Common myeloid progenitor, CD34-positive (primary cell): ENCODE data around the gene NUDT6.

Experiments
- CTCF ChIA-PET: fragments of 350-600 bp; sonication (Branson Sonifier 250); formaldehyde crosslinking; loops from one replicate; lab custom pipeline; 2021; ENCODE audit warnings: antibody characterized with exemption; lab: Charles Lee
- POLR2A ChIA-PET: fragments of 350-600 bp; sonication (Branson Sonifier 250); formaldehyde crosslinking; loops from one replicate; lab custom pipeline; 2021; ENCODE audit warnings: antibody characterized with exemption; lab: Charles Lee
- DNase-seq, 3 donors: peaks; one replicate each; pipeline versions ENCODE4 v3.0.0 to v3.0.0-alpha.2; 2013
- H3K27ac ChIP-seq, 2 experiments: 1 replicate in 1 of 2; 2 replicates in 1 of 2; pipeline ENCODE4 v1.7.0; 2013; ENCODE audit warnings: inconsistent platforms in 2 of 2, low read length in 2 of 2, mild to moderate bottlenecking in 2 of 2, low read depth in 1 of 2, moderate library complexity in 1 of 2; ENCODE audit not compliant: severe bottlenecking in 2 of 2, insufficient read depth in 1 of 2, poor library complexity in 1 of 2
- H3K27me3 ChIP-seq, 5 experiments: replicated peaks in 2 of 5; 1 replicate in 3 of 5; 2 replicates in 2 of 5; pipeline versions ENCODE4 v1.6.1 to v1.7.0; 2013; ENCODE audit warnings: low read length in 4 of 5, mild to moderate bottlenecking in 2 of 5, moderate library complexity in 2 of 5, inconsistent platforms in 1 of 5; ENCODE audit not compliant: insufficient read depth in 5 of 5, control insufficient read depth in 4 of 5
- H3K36me3 ChIP-seq, 4 experiments: 1 replicate in 2 of 4; 2 replicates in 2 of 4; pipeline versions ENCODE4 v1.6.1 to v1.7.0; 2013; ENCODE audit warnings: low read length in 3 of 4, control low read depth in 1 of 4, mild to moderate bottlenecking in 1 of 4; ENCODE audit not compliant: control insufficient read depth in 4 of 4, insufficient read depth in 4 of 4
- H3K4me1 ChIP-seq, 4 experiments: 1 replicate in 3 of 4; 2 replicates in 1 of 4; pipeline versions ENCODE4 v1.6.1 to v1.7.1; 2013; ENCODE audit warnings: low read length in 3 of 4, mild to moderate bottlenecking in 3 of 4, control low read depth in 1 of 4, inconsistent platforms in 1 of 4, moderate library complexity in 1 of 4; ENCODE audit not compliant: control insufficient read depth in 4 of 4, insufficient read depth in 4 of 4; ENCODE audit errors: control extremely low read depth in 1 of 4
- H3K4me3 ChIP-seq, 7 experiments: 1 replicate in 4 of 7; 2 replicates in 3 of 7; pipeline versions ENCODE4 v1.5.1 to v1.7.0; 2013; ENCODE audit warnings: mild to moderate bottlenecking in 7 of 7, low read length in 6 of 7, moderate library complexity in 6 of 7, inconsistent platforms in 2 of 7, low read depth in 2 of 7, control low read depth in 1 of 7; ENCODE audit not compliant: insufficient read depth in 4 of 7, control insufficient read depth in 1 of 7; ENCODE audit errors: extremely low read depth in 1 of 7
- H3K9me3 ChIP-seq, 5 experiments: 1 replicate in 4 of 5; 2 replicates in 1 of 5; pipeline versions ENCODE4 v1.6.1 to v1.7.1; 2013; ENCODE audit warnings: low read length in 4 of 5, mild to moderate bottlenecking in 2 of 5, inconsistent platforms in 1 of 5, low read depth in 1 of 5, moderate library complexity in 1 of 5; ENCODE audit not compliant: control insufficient read depth in 4 of 5, insufficient read depth in 2 of 5; ENCODE audit errors: control extremely low read depth in 1 of 5
- WGBS: methylation state at CpG from one replicate; pipeline ENCODE4 v1.1.5; 2013; ENCODE audit not compliant: insufficient coverage; 5-methylcytosine and 5-hydroxymethylcytosine counted together

The NUDT6 gene

DNA sequence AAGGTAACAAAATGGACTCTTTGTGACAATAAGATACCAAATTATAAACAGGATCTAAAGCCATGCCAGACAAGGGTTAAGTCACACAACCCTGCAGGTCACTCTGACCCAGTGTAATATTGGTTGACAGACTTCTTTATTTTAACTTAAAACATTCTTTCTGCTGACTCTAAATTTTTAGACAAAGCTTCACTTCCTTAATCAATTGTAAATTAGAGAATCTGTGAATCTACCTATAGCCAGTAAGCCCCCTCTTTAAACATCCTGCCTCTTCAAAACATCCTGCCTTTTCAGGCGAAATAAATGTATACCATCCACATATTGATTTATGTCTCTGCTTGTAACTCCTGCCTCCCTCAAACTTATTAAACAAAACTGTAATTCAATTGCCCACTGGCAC, 14.2 kb downstream of the NUDT6 start:
- Histone ChIP-seq H3K4me3 (no peak overlapping the region), H3K36me3 (peaks cover 0 to 10% (median 3%) of the 10 kb centered on the region in 4 experiments), H3K27ac (no peak overlapping the region), H3K27me3 (no peaks in the 10 kb centered on the region), H3K9me3 (no peaks in the 10 kb centered on the region), H3K4me1 (no peaks in the 10 kb centered on the region)
- CTCF ChIA-PET = no interaction called here
- 100% methylated on average over 1 of the region's 1 CpG for WGBS
- DNase-seq = no peak
- POLR2A ChIA-PET = no interaction called here

GRCh38 chr4:122906859-122907305, 15.5 kb downstream of the NUDT6 start:
- peaks cover 0 to 7% (median 3%) of the 10 kb centered on the region in 4 experiments for H3K36me3 ChIP-seq
- H3K9me3 ChIP-seq = no peaks in the 10 kb centered on the region
- WGBS = 79% methylated on average over 6 of the region's 7 CpGs
- H3K27ac ChIP-seq = no peak overlapping the region
- CTCF ChIA-PET = no interaction called here
- POLR2A ChIA-PET = no interaction called here
- H3K4me3 ChIP-seq = no peak overlapping the region
- H3K27me3 ChIP-seq = no peaks in the 10 kb centered on the region
- H3K4me1 ChIP-seq = no peaks in the 10 kb centered on the region
- DNase-seq = no peak

- Histone ChIP-seq H3K36me3 (peaks cover 0 to 3% (median 1%) of the 10 kb centered on the region in 4 experiments), H3K4me1 (no peaks in the 10 kb centered on the region), H3K27me3 (no peaks in the 10 kb centered on the region), H3K4me3 (no peak overlapping the region), H3K27ac (no peak overlapping the region), H3K9me3 (no peaks in the 10 kb centered on the region)
- ChIA-PET POLR2A (no interaction called here), CTCF (interaction anchor here (0.8 to 2.4 kb wide), 4 partner anchors 11 to 146 kb away, joined by 3 to 6 read pairs (median 4); no protein-coding TSS in a partner anchor)
- DNase-seq = no peak
Measured at GRCh38 chr4:122903766-122904288, 18.6 kb downstream of the NUDT6 start.

- Histone ChIP-seq H3K27ac (no peak overlapping the region), H3K9me3 (no peaks in the 10 kb centered on the region), H3K36me3 (peaks cover 0 to 3% (median 1%) of the 10 kb centered on the region in 4 experiments), H3K27me3 (no peaks in the 10 kb centered on the region), H3K4me1 (no peaks in the 10 kb centered on the region), H3K4me3 (no peak overlapping the region)
- DNase-seq = no peak
- POLR2A ChIA-PET = no interaction called here
- CTCF ChIA-PET = interaction anchor here (1.6 kb wide), 1 partner anchor 13 kb away, joined by 5 read pairs; no protein-coding TSS in a partner anchor
- WGBS = 100% methylated on average over 1 of the region's 2 CpGs
Measured at GRCh38 chr4:122901247-122902010, 21.0 kb downstream of the NUDT6 start.

- H3K4me1 ChIP-seq = no peaks in the 10 kb centered on the region
- no peaks in the 10 kb centered on the region for H3K27me3 ChIP-seq
- no peak overlapping the region for H3K4me3 ChIP-seq
- no peak overlapping the region for H3K27ac ChIP-seq
- no peak for DNase-seq
- ChIA-PET POLR2A (no interaction called here), CTCF (no interaction called here)
- H3K9me3 ChIP-seq = no peaks in the 10 kb centered on the region
- WGBS = 100% methylated on average over 1 of the region's 3 CpGs
- H3K36me3 ChIP-seq = peaks cover 0 to 6% (median 0%) of the 10 kb centered on the region in 4 experiments
Measured at GRCh38 chr4:122900314-122900713, 22.1 kb downstream of the NUDT6 start.

DNA sequence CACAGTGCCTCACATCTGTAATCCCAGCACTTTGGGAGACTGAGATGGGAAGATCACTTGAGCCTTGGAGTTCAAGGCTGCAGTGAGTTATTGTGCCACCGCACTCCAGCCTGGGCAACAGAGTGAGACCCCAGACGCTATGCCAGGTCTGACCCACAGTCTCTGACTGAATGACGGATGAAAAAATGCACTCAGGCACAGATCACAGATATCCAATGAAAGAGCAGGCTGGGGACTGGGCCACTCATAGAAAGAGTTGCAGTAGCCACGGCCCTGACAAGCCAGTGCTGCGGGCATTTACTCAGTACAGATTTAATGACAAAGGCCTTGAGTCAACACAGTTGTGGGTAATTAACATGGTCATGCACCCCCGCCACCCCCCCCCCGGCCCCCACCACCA, 22.7 kb downstream of the NUDT6 start:
- no peak for DNase-seq
- H3K4me3 ChIP-seq = no peak overlapping the region
- no peaks in the 10 kb centered on the region for H3K4me1 ChIP-seq
- ChIA-PET CTCF (no interaction called here), POLR2A (no interaction called here)
- no peaks in the 10 kb centered on the region for H3K9me3 ChIP-seq
- H3K36me3 ChIP-seq = peaks cover 0 to 9% (median 0%) of the 10 kb centered on the region in 4 experiments
- H3K27me3 ChIP-seq = no peaks in the 10 kb centered on the region
- H3K27ac ChIP-seq = no peak overlapping the region
- WGBS = 100% methylated on average over 5 of the region's 7 CpGs
